ENCODE measurements around the gene GALNT3. TPM values are rescaled to one million over a fixed set of nuclear protein-coding genes. Genes with fewer than 3 reads are reported as not detected.

GALNT3 gene
- total and polyA plus RNA-seq, 2 of the 13 experiments (the other 11 are each of a cell fraction or from before 2014, with no cell fraction given) = 0.29 to 0.30 TPM

DNA sequence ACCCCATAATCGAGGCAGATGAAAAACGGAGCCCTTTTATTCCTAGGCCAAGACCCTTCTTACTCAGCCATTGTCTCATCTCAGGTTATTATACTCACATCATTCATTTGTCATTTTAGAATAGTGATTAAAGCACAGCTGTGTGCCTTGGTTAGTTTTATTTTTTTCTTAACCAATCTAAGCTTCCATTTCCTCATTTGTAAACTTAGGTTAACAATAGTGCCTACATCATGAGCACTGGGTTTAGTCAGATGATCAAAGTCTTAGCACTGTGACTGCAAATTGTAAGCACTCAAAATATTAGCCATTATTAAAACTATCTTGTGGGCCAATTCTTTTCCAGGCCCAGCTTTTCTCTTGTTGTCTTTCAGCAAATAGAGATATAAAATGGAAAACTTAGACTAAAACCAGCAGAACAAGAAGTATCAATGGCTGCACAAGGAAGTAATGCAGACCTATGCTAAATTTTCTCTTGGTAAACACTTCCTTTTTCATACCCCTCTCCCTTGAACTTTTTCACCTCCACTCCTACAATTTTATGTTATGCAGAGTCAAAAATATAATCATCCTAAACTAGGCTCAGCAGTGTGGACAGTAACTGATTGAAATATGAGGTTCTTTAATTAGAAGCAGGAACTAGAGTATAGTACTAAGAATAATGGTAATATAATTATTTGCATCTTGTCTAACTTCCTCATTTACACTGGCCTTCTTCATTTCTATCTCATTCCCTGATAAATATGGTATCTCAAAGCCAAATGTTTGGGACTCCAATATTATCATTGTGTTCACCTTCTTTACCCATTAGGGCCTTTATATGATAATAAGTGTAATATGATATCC is 21.5 kb upstream of the GALNT3 start:
- H3K36me3 ChIP-seq (replicated peaks in 1 of 2; ENCODE audit: control insufficient read depth in 1 of 2, insufficient read depth in 2 of 2, low read length in 2 of 2) = no peaks in the 10 kb centered on the region

DNA sequence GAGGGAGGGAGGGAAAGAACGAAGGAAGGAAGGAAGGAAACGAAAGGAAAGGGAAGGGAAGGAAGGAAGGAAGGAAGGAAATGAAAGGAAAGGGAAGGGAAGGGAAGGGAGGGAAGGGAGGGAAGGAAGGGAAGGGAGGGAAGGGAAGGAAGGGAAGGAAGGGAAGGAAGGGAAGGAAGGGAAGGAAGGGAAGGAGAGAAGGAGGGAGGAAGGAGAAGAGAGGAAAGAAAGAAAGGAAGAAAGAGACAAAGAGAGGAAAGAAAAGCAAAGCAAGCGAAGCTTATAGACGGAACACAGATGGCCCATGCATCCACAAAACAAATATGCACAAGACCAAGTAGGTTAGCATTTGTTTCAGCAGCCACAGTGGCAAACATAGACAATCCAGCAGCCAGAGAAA is 20.4 kb upstream of the GALNT3 start:
- Histone ChIP-seq H3K27ac (ENCODE audit: extremely low read length, insufficient read depth, low read length) (no peak overlapping the region), H3K4me3 (replicated peaks in 1 of 3; ENCODE audit: insufficient read depth in 1 of 3, low read depth in 2 of 3, low read length in 3 of 3) (no peak overlapping the region), H4K20me1 (ENCODE audit: insufficient read depth, low read length) (no peaks in the 10 kb centered on the region), H2AFZ (ENCODE audit: low read length) (no peak overlapping the region), H3K9ac (ENCODE audit: insufficient read depth, low read depth, low read length) (no peak overlapping the region), H3K79me2 (ENCODE audit: insufficient read depth, low read length) (no peaks in the 10 kb centered on the region), H3K4me1 (ENCODE audit: insufficient read depth, low read length) (no peaks in the 10 kb centered on the region), H3K9me3 (ENCODE audit: low read length) (no peaks in the 10 kb centered on the region), H3K4me2 (ENCODE audit: low read depth, low read length) (no peak overlapping the region), H3K36me3 (replicated peaks in 1 of 2; ENCODE audit: control insufficient read depth in 1 of 2, insufficient read depth in 2 of 2, low read length in 2 of 2) (no peaks in the 10 kb centered on the region), H3K27me3 (ENCODE audit: control insufficient read depth in 1 of 2, insufficient read depth in 2 of 2, low read length in 2 of 2) (no peaks in the 10 kb centered on the region)
- WGBS (ENCODE audit: low lambda C conversion rate) = 12% methylated on average over 4 of the region's 4 CpGs
- no peak for DNase-seq (ENCODE audit: low spot score)
- no peak for FAIRE-seq
- ChIA-PET POLR2A (interaction anchor here (0.7 kb wide), 1 partner anchor 403 kb away, joined by 3 read pairs; no protein-coding TSS in a partner anchor), CTCF (ENCODE audit: low intra/inter-chr PET ratio, low total read pairs) (no interaction called here)
- no peak for ATAC-seq
- intact Hi-C loops (cut with micrococcal nuclease; ENCODE audit: unreplicated experiment) (no loop called here), in situ Hi-C loops (cut with HindIII; ENCODE audit: extremely low pct_ligation_motif_present, low pct_unique_long_range_greater_than_20kb) (no loop called here)
- BruUV-seq (replicated peaks) = no TSS peak
- TF ChIP-seq PCBP2 (optimal IDR thresholded peaks at IDR 0.05; ENCODE audit: low read depth, low read length, poor library complexity, severe bottlenecking) = peak; percentile 91
- TF ChIP-seq GLI4 (CRISPR knock-in tag; IDR thresholded peaks at IDR 0.05; ENCODE audit: borderline replicate concordance) = no peak
- no peak for TF ChIP-seq ZNF121 (CRISPR knock-in tag; IDR thresholded peaks at IDR 0.05)
- no peak for TF ChIP-seq MZF1 (CRISPR knock-in tag; IDR thresholded peaks at IDR 0.05; ENCODE audit: borderline replicate concordance)
- no peak for TF ChIP-seq ATF7-NPFF (CRISPR knock-in tag; IDR thresholded peaks at IDR 0.05; ENCODE audit: low read depth)
- TF ChIP-seq, protein P1, sequence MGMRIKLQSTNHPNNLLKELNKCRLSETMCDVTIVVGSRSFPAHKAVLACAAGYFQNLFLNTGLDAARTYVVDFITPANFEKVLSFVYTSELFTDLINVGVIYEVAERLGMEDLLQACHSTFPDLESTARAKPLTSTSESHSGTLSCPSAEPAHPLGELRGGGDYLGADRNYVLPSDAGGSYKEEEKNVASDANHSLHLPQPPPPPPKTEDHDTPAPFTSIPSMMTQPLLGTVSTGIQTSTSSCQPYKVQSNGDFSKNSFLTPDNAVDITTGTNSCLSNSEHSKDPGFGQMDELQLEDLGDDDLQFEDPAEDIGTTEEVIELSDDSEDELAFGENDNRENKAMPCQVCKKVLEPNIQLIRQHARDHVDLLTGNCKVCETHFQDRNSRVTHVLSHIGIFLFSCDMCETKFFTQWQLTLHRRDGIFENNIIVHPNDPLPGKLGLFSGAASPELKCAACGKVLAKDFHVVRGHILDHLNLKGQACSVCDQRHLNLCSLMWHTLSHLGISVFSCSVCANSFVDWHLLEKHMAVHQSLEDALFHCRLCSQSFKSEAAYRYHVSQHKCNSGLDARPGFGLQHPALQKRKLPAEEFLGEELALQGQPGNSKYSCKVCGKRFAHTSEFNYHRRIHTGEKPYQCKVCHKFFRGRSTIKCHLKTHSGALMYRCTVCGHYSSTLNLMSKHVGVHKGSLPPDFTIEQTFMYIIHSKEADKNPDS (CRISPR knock-in tag; IDR thresholded peaks at IDR 0.05) = no peak
- TF ChIP-seq HNRNPK (IDR thresholded peaks at IDR 0.05; ENCODE audit: low read depth, low read length, poor library complexity, severe bottlenecking) = peak; percentile 99
- TF ChIP-seq GZF1 (CRISPR knock-in tag; IDR thresholded peaks at IDR 0.05) = no peak
- TF ChIP-seq TCF7 (IDR thresholded peaks at IDR 0.05; ENCODE audit: low read depth) = no peak
- TF ChIP-seq, protein P2, sequence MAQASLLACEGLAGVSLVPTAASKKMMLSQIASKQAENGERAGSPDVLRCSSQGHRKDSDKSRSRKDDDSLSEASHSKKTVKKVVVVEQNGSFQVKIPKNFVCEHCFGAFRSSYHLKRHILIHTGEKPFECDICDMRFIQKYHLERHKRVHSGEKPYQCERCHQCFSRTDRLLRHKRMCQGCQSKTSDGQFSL (CRISPR knock-in tag; IDR thresholded peaks at IDR 0.05) = no peak
- TF ChIP-seq EP300 (IDR thresholded peaks at IDR 0.05; ENCODE audit: low read depth in 2 of 2, low read length in 2 of 2) = no peak
- TF ChIP-seq EP300 (CRISPR knock-in tag; IDR thresholded peaks at IDR 0.05; ENCODE audit: borderline replicate concordance) = no peak

More for the DNA sequence above, 21.5 kb upstream of the GALNT3 start:
- no peak overlapping the region for H3K27ac ChIP-seq (ENCODE audit: extremely low read length, insufficient read depth, low read length)
- H3K4me1 ChIP-seq (ENCODE audit: insufficient read depth, low read length) = no peaks in the 10 kb centered on the region
- H3K4me3 ChIP-seq (replicated peaks in 1 of 3; ENCODE audit: insufficient read depth in 1 of 3, low read depth in 2 of 3, low read length in 3 of 3) = no peak overlapping the region
- H3K79me2 ChIP-seq (ENCODE audit: insufficient read depth, low read length) = no peaks in the 10 kb centered on the region
- no TSS peak for BruUV-seq (replicated peaks)
- no peak overlapping the region for H3K4me2 ChIP-seq (ENCODE audit: low read depth, low read length)
- intact Hi-C loops (cut with micrococcal nuclease; ENCODE audit: unreplicated experiment) = no loop called here
- no peaks in the 10 kb centered on the region for H4K20me1 ChIP-seq (ENCODE audit: insufficient read depth, low read length)
- no peak for FAIRE-seq
- TF ChIP-seq MEF2D (CRISPR knock-in tag; IDR thresholded peaks at IDR 0.05) = no peak
- TF ChIP-seq ETV6 (CRISPR knock-in tag; conservative IDR thresholded peaks at IDR 0.05) = no peak
- H3K27me3 ChIP-seq (ENCODE audit: control insufficient read depth in 1 of 2, insufficient read depth in 2 of 2, low read length in 2 of 2) = no peaks in the 10 kb centered on the region
- in situ Hi-C loops (cut with HindIII; ENCODE audit: extremely low pct_ligation_motif_present, low pct_unique_long_range_greater_than_20kb) = no loop called here
- 0% methylated on average over 2 of the region's 2 CpGs for WGBS (ENCODE audit: low lambda C conversion rate)
- ChIA-PET POLR2A (no interaction called here), CTCF (ENCODE audit: low intra/inter-chr PET ratio, low total read pairs) (no interaction called here)
- no peak for DNase-seq (ENCODE audit: low spot score)
- H2AFZ ChIP-seq (ENCODE audit: low read length) = no peak overlapping the region
- no peaks in the 10 kb centered on the region for H3K9me3 ChIP-seq (ENCODE audit: low read length)
- no peak for ATAC-seq
- H3K9ac ChIP-seq (ENCODE audit: insufficient read depth, low read depth, low read length) = no peak overlapping the region

All from HepG2 (cell line).